Measurements from ENCODE around the gene RNF182.

- TF ChIP-seq CTCF (IDR thresholded peaks at IDR 0.05; ENCODE audit: low read depth, low read length) (no peak), EZH2phosphoT487 (IDR thresholded peaks at IDR 0.05; ENCODE audit: low read depth) (no peak)
Observed at GRCh38 chr6:13913226-13914001, 11.3 kb upstream of the RNF182 start.

All from OCI-LY3 (cell line).